CD4-positive, alpha-beta T cell treated with Interleukin-6 at 100 ng/mL for 8 hours (primary cell): Measurements from ENCODE around the gene ITSN1.

ENCODE experiments used
- DNase-seq: peaks from one replicate; pipeline ENCODE4 v3.0.0-alpha.2; 2020; ENCODE audit warnings: mixed read lengths, low spot score

The ITSN1 gene

GRCh38 chr21:33840771-33841170, 198.5 kb downstream of the ITSN1 start:
- no peak for DNase-seq

- DNase-seq: no peak
These were observed 199.3 kb downstream of the ITSN1 start for GRCh38 chr21:33841561-33841960.

GRCh38 chr21:33843216-33843615, 200.9 kb downstream of the ITSN1 start:
- no peak for DNase-seq

GRCh38 chr21:33844104-33844889, 202.0 kb downstream of the ITSN1 start:
- no peak for DNase-seq

GRCh38 chr21:33844890-33845205, 202.5 kb downstream of the ITSN1 start:
- DNase-seq: no peak

- DNase-seq: no peak
These were observed 203.8 kb downstream of the ITSN1 start for GRCh38 chr21:33846141-33846540.

- no peak for DNase-seq
These were observed 205.4 kb downstream of the ITSN1 start for GRCh38 chr21:33847588-33848248.

- DNase-seq: no peak
These were observed 206.1 kb downstream of the ITSN1 start for GRCh38 chr21:33848249-33848953.

- DNase-seq: no peak
These were observed 207.5 kb downstream of the ITSN1 start for GRCh38 chr21:33849834-33850233.

- DNase-seq: no peak
These were observed 208.1 kb downstream of the ITSN1 start for GRCh38 chr21:33850401-33850800.

- no peak for DNase-seq
These were observed 208.7 kb downstream of the ITSN1 start for GRCh38 chr21:33850985-33851384.

- DNase-seq: no peak
These were observed 210.2 kb downstream of the ITSN1 start for GRCh38 chr21:33852485-33852884.

- DNase-seq: no peak
These were observed 212.3 kb downstream of the ITSN1 start for GRCh38 chr21:33854604-33855003.

- no peak for DNase-seq
These were observed 212.9 kb downstream of the ITSN1 start for GRCh38 chr21:33855190-33855589.

GRCh38 chr21:33856893-33857527, 214.7 kb downstream of the ITSN1 start:
- DNase-seq: no peak

- no peak for DNase-seq
These were observed 215.8 kb downstream of the ITSN1 start for GRCh38 chr21:33857846-33858666.

GRCh38 chr21:33858667-33859372, 216.5 kb downstream of the ITSN1 start:
- DNase-seq: no peak

- no peak for DNase-seq
These were observed 217.2 kb downstream of the ITSN1 start for GRCh38 chr21:33859373-33860102.

- DNase-seq: no peak
These were observed 218.1 kb downstream of the ITSN1 start for GRCh38 chr21:33860332-33860879.

- no peak for DNase-seq
These were observed 218.8 kb downstream of the ITSN1 start for GRCh38 chr21:33861125-33861524.
